GM12892 (cell line): Measurements from ENCODE around the gene ARL8A.

Experiments
- POLR2A ChIP-seq: IDR thresholded peaks from 2 replicates; pipeline ENCODE4 v1.6.1; 2011; ENCODE audit warnings: low read depth, low read length, control low read depth
- POLR2AphosphoS5 ChIP-seq: IDR thresholded peaks from 2 replicates; pipeline ENCODE4 v1.6.1; 2011; ENCODE audit warnings: low read depth, low read length, control low read depth

GRCh38 chr1:202123336-202123813 is 21.2 kb downstream of the ARL8A start:
- TF ChIP-seq POLR2A (no peak), POLR2AphosphoS5 (no peak)
